Measurements from ENCODE around the gene GIMAP7. TPM values are rescaled to one million over a fixed set of nuclear protein-coding genes. Genes with fewer than 3 reads are reported as not detected.

GIMAP7 gene
- total RNA-seq, 4 donors from 2014 or later: 1.00 to 11.9 (median 6.1) TPM

GRCh38 chr7:150565239-150565638 lies 50.6 kb downstream of the GIMAP7 start:
- no peak for TF ChIP-seq EP300 (IDR thresholded peaks at IDR 0.05; ENCODE audit: low read depth)
- no peak for TF ChIP-seq CTCF (IDR thresholded peaks at IDR 0.05)
- no peak for TF ChIP-seq POLR2A (IDR thresholded peaks at IDR 0.05)
- TF ChIP-seq POLR2AphosphoS5 (IDR thresholded peaks at IDR 0.05): no peak
- intact Hi-C loops (cut with DNase I; ENCODE audit: low total_unique reads) (no loop called here), in situ Hi-C loops (cut with MboI; ENCODE audit: low pct_ligation_motif_present in 1 of 4, low pct_unique_long_range_greater_than_20kb in 1 of 4, low sequenced_read_pairs in 3 of 4) (no loop called here)

GRCh38 chr7:150566123-150566522 lies 51.5 kb downstream of the GIMAP7 start:
- H3K4me3 ChIP-seq: no peak overlapping the region
- no peaks in the 10 kb centered on the region for H3K27me3 ChIP-seq
- H3K9me3 ChIP-seq: no peaks in the 10 kb centered on the region
- no peak for DNase-seq
- WGBS, 2 donors (ENCODE audit: low coverage in 1 of 2): 67 to 71% methylated on average over 3 of the region's 3 CpGs
- intact Hi-C loops (cut with DNase I; ENCODE audit: low total_unique reads) (no loop called here), in situ Hi-C loops (cut with MboI; ENCODE audit: low pct_ligation_motif_present in 1 of 4, low pct_unique_long_range_greater_than_20kb in 1 of 4, low sequenced_read_pairs in 3 of 4) (no loop called here)
- no peak for TF ChIP-seq EP300 (IDR thresholded peaks at IDR 0.05; ENCODE audit: low read depth)
- no peak for TF ChIP-seq CTCF (IDR thresholded peaks at IDR 0.05)
- peaks cover 0 to 5% (median 0%) of the 10 kb centered on the region in 4 donors for H3K4me1 ChIP-seq
- H3K36me3 ChIP-seq: no peaks in the 10 kb centered on the region
- H3K27ac ChIP-seq: no peak overlapping the region

More at GRCh38 chr7:150565239-150565638, 50.6 kb downstream of the GIMAP7 start:
- no peaks in the 10 kb centered on the region for H3K27me3 ChIP-seq
- no peak overlapping the region for H3K4me3 ChIP-seq
- H3K36me3 ChIP-seq: no peaks in the 10 kb centered on the region
- no peaks in the 10 kb centered on the region for H3K4me1 ChIP-seq
- no peak for DNase-seq
- WGBS, 2 donors (ENCODE audit: low coverage in 1 of 2): 79 to 92% methylated on average over 7 of the region's 7 CpGs
- no peaks in the 10 kb centered on the region for H3K9me3 ChIP-seq
- no peak overlapping the region for H3K27ac ChIP-seq

GRCh38 chr7:150566572-150566971 lies 51.9 kb downstream of the GIMAP7 start:
- Histone ChIP-seq H3K4me1 (peaks cover 0 to 5% (median 0%) of the 10 kb centered on the region in 4 donors), H3K4me3 (no peak overlapping the region), H3K27me3 (no peaks in the 10 kb centered on the region), H3K27ac (peak overlapping the region; percentile 57 to 74 (median 66)), H3K9me3 (no peaks in the 10 kb centered on the region), H3K36me3 (no peaks in the 10 kb centered on the region)
- WGBS, 2 donors (ENCODE audit: low coverage in 1 of 2): 72 to 88% methylated on average over 1 of the region's 1 CpG
- DNase-seq: no peak
- intact Hi-C loops (cut with DNase I; ENCODE audit: low total_unique reads) (no loop called here), in situ Hi-C loops (cut with MboI; ENCODE audit: low pct_ligation_motif_present in 1 of 4, low pct_unique_long_range_greater_than_20kb in 1 of 4, low sequenced_read_pairs in 3 of 4) (no loop called here)
- TF ChIP-seq POLR2AphosphoS5 (IDR thresholded peaks at IDR 0.05): no peak
- no peak for TF ChIP-seq EP300 (IDR thresholded peaks at IDR 0.05; ENCODE audit: low read depth)
- TF ChIP-seq CTCF (IDR thresholded peaks at IDR 0.05): no peak
- no peak for TF ChIP-seq POLR2A (IDR thresholded peaks at IDR 0.05)

- DNase-seq: no peak
- no peaks in the 10 kb centered on the region for H3K27me3 ChIP-seq
- 57 to 63% methylated on average over 7 to 9 of the region's 9 CpGs for WGBS, 2 donors (ENCODE audit: low coverage in 1 of 2)
- no peak for TF ChIP-seq EP300 (IDR thresholded peaks at IDR 0.05; ENCODE audit: low read depth)
- no peak for TF ChIP-seq POLR2A (IDR thresholded peaks at IDR 0.05)
- TF ChIP-seq POLR2AphosphoS5 (IDR thresholded peaks at IDR 0.05): peak; percentile 14 to 50 (median 28)
- no peak for TF ChIP-seq CTCF (IDR thresholded peaks at IDR 0.05)
- in situ Hi-C loops (cut with MboI; ENCODE audit: low pct_ligation_motif_present in 1 of 4, low pct_unique_long_range_greater_than_20kb in 1 of 4, low sequenced_read_pairs in 3 of 4): no loop called here
- H3K9me3 ChIP-seq: no peaks in the 10 kb centered on the region
- intact Hi-C loops (cut with DNase I; ENCODE audit: low total_unique reads): no loop called here
- no peaks in the 10 kb centered on the region for H3K36me3 ChIP-seq
- peaks cover 0 to 5% (median 0%) of the 10 kb centered on the region in 4 donors for H3K4me1 ChIP-seq
- H3K4me3 ChIP-seq: peak within 1 kb of the TSS; percentile 8 to 45 (median 24)
- H3K27ac ChIP-seq: peak within 1 kb of the TSS; percentile 57 to 74 (median 66)
Observed at GRCh38 chr7:150567169-150567568, 52.5 kb downstream of the GIMAP7 start, which contains the start of gene GIMAP4. Gene GIMAP4 (plus strand): TSS chr7:150567390. CDS start chr7:150569902, 2,512 bp downstream.
